ENCODE data around the gene POLR1A.

DNA sequence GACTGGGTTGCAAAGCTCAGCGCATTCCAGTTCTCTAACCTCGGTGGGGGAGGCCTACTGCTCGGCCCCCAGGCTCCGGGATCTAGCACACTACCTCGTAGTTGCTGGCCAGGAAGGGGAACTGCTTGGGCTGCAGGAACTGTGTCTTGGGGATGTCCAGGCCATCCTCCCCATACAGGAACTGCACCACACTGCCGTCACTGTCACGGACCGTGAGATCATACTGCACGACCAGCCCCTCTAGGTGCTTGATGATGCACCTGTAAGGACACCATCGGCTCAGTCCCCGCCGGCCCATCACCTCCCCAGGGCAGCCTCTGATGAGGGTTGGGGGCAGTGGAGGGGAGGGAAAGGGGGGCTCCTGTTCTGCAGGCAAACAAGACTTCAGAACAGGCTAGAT, 61.6 kb downstream of the POLR1A start:
- no peak for TF ChIP-seq POLR2AphosphoS5 (IDR thresholded peaks at IDR 0.05)
- TF ChIP-seq, protein P1, sequence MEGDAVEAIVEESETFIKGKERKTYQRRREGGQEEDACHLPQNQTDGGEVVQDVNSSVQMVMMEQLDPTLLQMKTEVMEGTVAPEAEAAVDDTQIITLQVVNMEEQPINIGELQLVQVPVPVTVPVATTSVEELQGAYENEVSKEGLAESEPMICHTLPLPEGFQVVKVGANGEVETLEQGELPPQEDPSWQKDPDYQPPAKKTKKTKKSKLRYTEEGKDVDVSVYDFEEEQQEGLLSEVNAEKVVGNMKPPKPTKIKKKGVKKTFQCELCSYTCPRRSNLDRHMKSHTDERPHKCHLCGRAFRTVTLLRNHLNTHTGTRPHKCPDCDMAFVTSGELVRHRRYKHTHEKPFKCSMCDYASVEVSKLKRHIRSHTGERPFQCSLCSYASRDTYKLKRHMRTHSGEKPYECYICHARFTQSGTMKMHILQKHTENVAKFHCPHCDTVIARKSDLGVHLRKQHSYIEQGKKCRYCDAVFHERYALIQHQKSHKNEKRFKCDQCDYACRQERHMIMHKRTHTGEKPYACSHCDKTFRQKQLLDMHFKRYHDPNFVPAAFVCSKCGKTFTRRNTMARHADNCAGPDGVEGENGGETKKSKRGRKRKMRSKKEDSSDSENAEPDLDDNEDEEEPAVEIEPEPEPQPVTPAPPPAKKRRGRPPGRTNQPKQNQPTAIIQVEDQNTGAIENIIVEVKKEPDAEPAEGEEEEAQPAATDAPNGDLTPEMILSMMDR (IDR thresholded peaks at IDR 0.05): no peak
